ENCODE measurements around the gene C9orf78. TPM values are rescaled to one million over a fixed set of nuclear protein-coding genes. Genes with fewer than 3 reads are reported as not detected.

The C9orf78 gene
- total and polyA plus RNA-seq, 4 donors, result 31.1 to 84.2 (median 50.9) TPM

GRCh38 chr9:129853614-129854013, 18.5 kb upstream of the C9orf78 start (continued):
- TF ChIP-seq CTCF (IDR thresholded peaks at IDR 0.05; ENCODE audit: low read depth, low read length, missing input control), result no peak
- no peak for TF ChIP-seq TAF1 (conservative IDR thresholded peaks at IDR 0.05)
- no peak for TF ChIP-seq JUND (IDR thresholded peaks at IDR 0.05)
- TF ChIP-seq FOXA2 (IDR thresholded peaks at IDR 0.05), result no peak
- TF ChIP-seq RXRA (IDR thresholded peaks at IDR 0.05), result no peak
- no peak for TF ChIP-seq ATF3 (IDR thresholded peaks at IDR 0.05)
- no peak for TF ChIP-seq EGR1 (IDR thresholded peaks at IDR 0.05; ENCODE audit: low read depth in 2 of 2)
- no peak for TF ChIP-seq MAX (IDR thresholded peaks at IDR 0.05)
- no peak for TF ChIP-seq NR2F2 (IDR thresholded peaks at IDR 0.05)

- WGBS, result 77% methylated on average over 5 of the region's 5 CpGs
- H3K27me3 ChIP-seq (ENCODE audit: control insufficient read depth in 4 of 4, insufficient read depth in 4 of 4, low read length in 3 of 4), result no peaks in the 10 kb centered on the region
- peaks cover 9 to 53% (median 27%) of the 10 kb centered on the region in 4 donors for H3K36me3 ChIP-seq (ENCODE audit: control insufficient read depth in 4 of 4, insufficient read depth in 3 of 4, low read depth in 1 of 4, low read length in 3 of 4)
- no peaks in the 10 kb centered on the region for H3K4me1 ChIP-seq (ENCODE audit: control insufficient read depth in 4 of 4, insufficient read depth in 4 of 4, low read length in 3 of 4)
- H3K9ac ChIP-seq (ENCODE audit: low read depth in 1 of 2, low read length in 2 of 2), result no peak overlapping the region
- no peak for TF ChIP-seq JUND (IDR thresholded peaks at IDR 0.05)
- TF ChIP-seq ATF3 (IDR thresholded peaks at IDR 0.05), result no peak
- TF ChIP-seq FOXA2 (IDR thresholded peaks at IDR 0.05), result no peak
- no peak for TF ChIP-seq SP1 (IDR thresholded peaks at IDR 0.05)
- TF ChIP-seq YY1 (IDR thresholded peaks at IDR 0.05), result no peak
- no peak overlapping the region for H3K27ac ChIP-seq (ENCODE audit: low read depth in 1 of 2, low read length in 2 of 2)
- no peak overlapping the region for H3K4me3 ChIP-seq (ENCODE audit: low read depth in 1 of 3, low read length in 3 of 3)
- H3K9me3 ChIP-seq (ENCODE audit: control insufficient read depth in 4 of 4, low read length in 3 of 4), result no peaks in the 10 kb centered on the region
- peak; percentile 27 for DNase-seq (ENCODE audit: low spot score)
These were observed 17.5 kb upstream of the C9orf78 start for GRCh38 chr9:129852579-129852978.

- Histone ChIP-seq H3K27ac (ENCODE audit: low read depth in 1 of 2, low read length in 2 of 2) (no peak overlapping the region), H3K36me3 (ENCODE audit: control insufficient read depth in 4 of 4, insufficient read depth in 3 of 4, low read depth in 1 of 4, low read length in 3 of 4) (peaks cover 5 to 49% (median 23%) of the 10 kb centered on the region in 4 donors)
- WGBS, result 90% methylated on average over 5 of the region's 5 CpGs
These were observed 16.7 kb upstream of the C9orf78 start for GRCh38 chr9:129851821-129852220.

More at GRCh38 chr9:129851821-129852220, 16.7 kb upstream of the C9orf78 start:
- H3K4me3 ChIP-seq (ENCODE audit: low read depth in 1 of 3, low read length in 3 of 3), result no peak overlapping the region
- DNase-seq (ENCODE audit: low spot score), result no peak
- no peaks in the 10 kb centered on the region for H3K4me1 ChIP-seq (ENCODE audit: control insufficient read depth in 4 of 4, insufficient read depth in 4 of 4, low read length in 3 of 4)
- H3K9ac ChIP-seq (ENCODE audit: low read depth in 1 of 2, low read length in 2 of 2), result no peak overlapping the region
- H3K27me3 ChIP-seq (ENCODE audit: control insufficient read depth in 4 of 4, insufficient read depth in 4 of 4, low read length in 3 of 4), result no peaks in the 10 kb centered on the region
- H3K9me3 ChIP-seq (ENCODE audit: control insufficient read depth in 4 of 4, low read length in 3 of 4), result no peaks in the 10 kb centered on the region
- no peak for TF ChIP-seq JUND (IDR thresholded peaks at IDR 0.05)
- no peak for TF ChIP-seq FOXA1 (IDR thresholded peaks at IDR 0.05)
- no peak for TF ChIP-seq CTCF (IDR thresholded peaks at IDR 0.05; ENCODE audit: low read depth, low read length, missing input control)
- no peak for TF ChIP-seq RXRA (IDR thresholded peaks at IDR 0.05)
- TF ChIP-seq EGR1 (IDR thresholded peaks at IDR 0.05; ENCODE audit: low read depth in 2 of 2), result no peak
- no peak for TF ChIP-seq TAF1 (conservative IDR thresholded peaks at IDR 0.05)
- no peak for TF ChIP-seq ZBTB33 (IDR thresholded peaks at IDR 0.05)
- TF ChIP-seq NR2F2 (IDR thresholded peaks at IDR 0.05), result no peak
- TF ChIP-seq FOXA2 (IDR thresholded peaks at IDR 0.05), result no peak
- no peak for TF ChIP-seq ATF3 (IDR thresholded peaks at IDR 0.05)
- no peak for TF ChIP-seq HNF4G (IDR thresholded peaks at IDR 0.05)

All from liver (tissue), 9 donors.